Pancreas (tissue), 10 donors: ENCODE results near the gene NKAP. TPM values are rescaled to one million over a fixed set of nuclear protein-coding genes. Genes with fewer than 3 reads are reported as not detected.

Experiments
- ATAC-seq, 4 donors: fragments of 200-7000 bp; cut with Tn5 transposase; one replicate each; pipeline versions ENCODE4 v1.8.0 to v1.9.1; 2020; ENCODE audit warnings: mild to moderate bottlenecking in 4 of 4, moderate library complexity in 4 of 4
- DNase-seq, 6 donors: peaks; one replicate each; pipeline ENCODE4 v3.0.0-alpha.2; 2020
- FAIRE-seq: peaks from 2 replicates; lab custom pipeline; 2012; peaks lifted over from hg19 to GRCh38; lab: Jason Lieb, UNC
- H3K27ac ChIP-seq, 4 donors: fragments of 200-600 bp; sonication (generic); 1 replicate in 3 of 4; 2 replicates in 1 of 4; pipeline versions ENCODE4 v1.5.0 to v1.8.0; 2020
- H3K27me3 ChIP-seq, 4 donors: fragments of 200-600 bp; one replicate each; pipeline ENCODE4 v1.8.0; 2021
- H3K36me3 ChIP-seq, 3 donors: fragments of 200-600 bp; sonication (generic) in 1 of 3; one replicate each; pipeline versions ENCODE4 v1.5.0 to v1.8.0; 2020 to 2021
- H3K4me1 ChIP-seq, 3 donors: fragments of 200-600 bp; one replicate each; pipeline ENCODE4 v1.8.0; 2021
- H3K4me3 ChIP-seq, 4 donors: fragments of 200-600 bp; sonication (generic) in 2 of 4; one replicate each; pipeline versions ENCODE4 v1.5.0 to v1.8.0; 2020 to 2021
- H3K9me3 ChIP-seq, 4 donors: fragments of 200-600 bp; one replicate each; pipeline ENCODE4 v1.8.0; 2021
- WGBS, 2 donors: extraction: QIAGEN DNeasy Blood & Tissue Kit; methylation state at CpG; one replicate each; pipeline ENCODE4 v1.1.7; 2013; 5-methylcytosine and 5-hydroxymethylcytosine counted together
- intact Hi-C, 3 donors: fragments of 100-400 bp; cut with DNase I; formaldehyde crosslinking; loops; one replicate each; pipeline versions ENCODE4 v1.11.1 to v1.14.2; 2022
- polyA plus RNA-seq, 2 donors: library from polyadenylated mRNA; stranded (reverse); fragments of 200-250 nt; gene quantifications; one replicate each; pipeline ENCODE4 v1.2.3, GENCODE V29; 2013
- total RNA-seq, 6 donors: library from RNA; stranded (reverse); fragmentation: NEBNext Ultra II Directional in 4 of 6; extraction: Animal tissue kit (Norgen Biotek cat#: 25700) in 4 of 6; gene quantifications; one replicate each; pipeline versions ENCODE4 v1.2.1 to v1.2.4, GENCODE V29; 2021 to 2023
- TF ChIP-seq, protein P1 (sequence below), 4 donors: fragments of 200-600 bp; sonication (generic) in 3 of 4; IDR thresholded peaks; one replicate each; pipeline versions ENCODE4 v1.5.0 to v1.8.0; 2021; ENCODE audit warnings: antibody characterized with exemption in 4 of 4
- donor health status: healthy with polysubstance abuse.
- donor health status: DM: no; HTN: no; CAD: no; lungs with moderate emphysema.
- donor health status: DM: no; HTN: no; CAD: no.
- donor health status: control.
- donor health status: control.
- donor health status: Bipolar disorder and iron deficiency.
- donor health status: DM: yes; HTN: yes; CAD: no.
- donor health status: DM: no; HTN: no; CAD: no.
- donor health status: DM: no; HTN: no; CAD: no.
- donor health status: DM: yes; HTN: yes; CAD: no.

Gene NKAP
- total and polyA plus RNA-seq, 8 donors = 2.0 to 5.5 (median 3.3) TPM

DNA sequence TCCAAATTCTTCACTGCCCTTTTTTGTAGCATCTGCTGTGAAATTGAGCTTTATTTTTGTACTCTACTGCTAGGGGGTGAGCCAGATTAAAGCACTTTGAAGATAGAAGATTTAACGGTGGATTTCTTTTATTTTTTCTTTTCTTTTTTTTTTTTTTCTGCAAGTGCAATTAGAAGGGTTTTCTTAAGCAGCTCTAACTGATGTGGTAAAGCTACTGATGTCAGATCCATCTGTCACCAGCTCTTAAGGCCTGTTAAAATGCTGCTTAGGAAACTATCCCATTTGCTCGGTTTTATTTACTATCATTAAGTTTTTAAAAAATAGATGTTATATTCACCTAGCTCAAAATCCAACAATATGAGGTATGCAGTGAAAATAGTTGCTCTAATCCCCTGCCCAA, 64.8 kb downstream of the NKAP start:
- DNase-seq = no peak
- Histone ChIP-seq H3K27ac (no peak overlapping the region), H3K27me3 (no peaks in the 10 kb centered on the region), H3K9me3 (no peaks in the 10 kb centered on the region), H3K36me3 (no peaks in the 10 kb centered on the region), H3K4me3 (no peak overlapping the region), H3K4me1 (no peaks in the 10 kb centered on the region)
- no peak for ATAC-seq
- no peak for FAIRE-seq
- TF ChIP-seq, protein P1, sequence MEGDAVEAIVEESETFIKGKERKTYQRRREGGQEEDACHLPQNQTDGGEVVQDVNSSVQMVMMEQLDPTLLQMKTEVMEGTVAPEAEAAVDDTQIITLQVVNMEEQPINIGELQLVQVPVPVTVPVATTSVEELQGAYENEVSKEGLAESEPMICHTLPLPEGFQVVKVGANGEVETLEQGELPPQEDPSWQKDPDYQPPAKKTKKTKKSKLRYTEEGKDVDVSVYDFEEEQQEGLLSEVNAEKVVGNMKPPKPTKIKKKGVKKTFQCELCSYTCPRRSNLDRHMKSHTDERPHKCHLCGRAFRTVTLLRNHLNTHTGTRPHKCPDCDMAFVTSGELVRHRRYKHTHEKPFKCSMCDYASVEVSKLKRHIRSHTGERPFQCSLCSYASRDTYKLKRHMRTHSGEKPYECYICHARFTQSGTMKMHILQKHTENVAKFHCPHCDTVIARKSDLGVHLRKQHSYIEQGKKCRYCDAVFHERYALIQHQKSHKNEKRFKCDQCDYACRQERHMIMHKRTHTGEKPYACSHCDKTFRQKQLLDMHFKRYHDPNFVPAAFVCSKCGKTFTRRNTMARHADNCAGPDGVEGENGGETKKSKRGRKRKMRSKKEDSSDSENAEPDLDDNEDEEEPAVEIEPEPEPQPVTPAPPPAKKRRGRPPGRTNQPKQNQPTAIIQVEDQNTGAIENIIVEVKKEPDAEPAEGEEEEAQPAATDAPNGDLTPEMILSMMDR (IDR thresholded peaks at IDR 0.05) = no peak
- 60 to 73% methylated on average over 2 of the region's 2 CpGs for WGBS, 2 donors
- intact Hi-C loops = no loop called here

DNA sequence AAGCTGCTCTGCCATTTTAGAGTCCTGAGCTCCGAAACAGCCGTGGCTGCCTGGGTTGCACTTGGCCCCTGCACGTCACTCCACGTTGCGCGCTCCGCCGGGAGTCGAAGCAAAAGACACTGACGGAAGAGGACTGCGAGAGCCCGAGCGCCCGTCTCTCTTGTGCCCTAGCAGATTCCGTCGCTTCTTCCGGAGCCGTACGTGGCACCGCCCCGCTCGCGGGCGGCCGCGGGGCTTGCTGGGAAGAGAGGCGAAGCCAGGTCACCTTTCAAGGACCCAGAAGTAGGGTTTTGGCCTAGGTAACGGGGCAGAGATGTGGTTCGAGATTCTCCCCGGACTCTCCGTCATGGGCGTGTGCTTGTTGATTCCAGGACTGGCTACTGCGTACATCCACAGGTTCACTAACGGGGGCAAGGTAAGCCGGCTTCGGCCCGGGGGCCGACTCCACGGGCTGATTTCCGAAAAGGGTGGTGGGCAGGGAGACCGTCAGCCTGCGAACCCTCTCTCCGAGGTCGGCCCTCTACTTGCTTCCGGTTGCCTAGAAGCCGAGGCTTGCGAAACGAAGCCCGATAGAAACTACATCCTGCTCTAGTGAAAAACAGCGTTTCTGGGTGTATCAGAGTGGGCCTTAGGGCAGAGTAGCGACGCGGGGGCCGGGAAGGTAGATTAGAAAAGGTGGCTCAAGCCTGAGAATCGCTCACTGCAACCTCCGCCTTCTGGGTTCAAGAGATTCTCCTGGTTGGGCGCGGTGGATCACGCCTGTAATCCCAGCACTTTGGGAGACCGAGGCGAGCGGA, 71.8 kb downstream of the NKAP start, which contains the start of the genes NDUFA1 and RNF113A:
Gene NDUFA1 (plus strand): TSS at position 234 of the 797 bp plus-strand sequence. CDS start 80 bp downstream, at position 314.
Gene RNF113A (minus strand): TSS at position 135 of the 797 bp plus-strand sequence. CDS start 120 bp downstream, at position 15.
- intact Hi-C loops = no loop called here

DNA sequence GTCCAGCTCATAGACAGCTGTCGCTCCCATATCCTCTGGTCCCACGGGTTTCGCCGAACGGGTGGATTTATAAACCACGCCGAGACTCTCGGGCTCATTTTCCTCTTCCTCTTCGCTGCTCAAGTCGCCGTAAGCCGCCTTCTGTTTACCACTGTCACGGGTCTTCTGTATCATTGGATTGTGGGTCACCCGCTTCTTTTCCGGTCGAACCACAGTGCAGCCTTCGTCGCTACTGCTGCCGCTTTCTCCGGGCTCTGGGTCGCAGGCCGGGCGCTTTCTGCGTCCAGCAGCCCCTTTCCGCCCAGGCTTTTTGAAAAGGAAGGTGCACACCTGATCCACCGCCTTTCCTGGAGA, 72.3 kb downstream of the NKAP start:
- TF ChIP-seq, protein P1 (IDR thresholded peaks at IDR 0.05) = no peak
- ATAC-seq (peak; percentile 39 to 54 (median 50)), FAIRE-seq (no peak), DNase-seq (peak in 2 of 6 donors; percentile 20 to 25)
- H3K36me3 ChIP-seq = no peaks in the 10 kb centered on the region
- H3K9me3 ChIP-seq = no peaks in the 10 kb centered on the region
- 0 to 31% methylated on average over 26 of the region's 26 CpGs for WGBS, 2 donors
- peak overlapping the region; percentile 70 to 88 (median 82) for H3K27ac ChIP-seq
- no peaks in the 10 kb centered on the region for H3K4me1 ChIP-seq
- no peaks in the 10 kb centered on the region for H3K27me3 ChIP-seq
- peak overlapping the region; percentile 29 to 49 (median 43) for H3K4me3 ChIP-seq
- intact Hi-C loops = no loop called here

More for the DNA sequence above, 71.8 kb downstream of the NKAP start, which contains the start of the genes NDUFA1 and RNF113A:
- FAIRE-seq (no peak), DNase-seq (peak; percentile 84 to 92 (median 86)), ATAC-seq (peak; percentile 96 to 98 (median 97))
- Histone ChIP-seq H3K9me3 (no peaks in the 10 kb centered on the region), H3K27ac (peak within 1 kb of the TSS; percentile 70 to 88 (median 82)), H3K27me3 (no peaks in the 10 kb centered on the region), H3K36me3 (no peaks in the 10 kb centered on the region), H3K4me1 (no peaks in the 10 kb centered on the region), H3K4me3 (peak within 1 kb of the TSS; percentile 29 to 49 (median 43))
- TF ChIP-seq, protein P1 (IDR thresholded peaks at IDR 0.05) = no peak
- WGBS, 2 donors = 0 to 39% methylated on average over 62 of the region's 62 CpGs

Other genes starting within 250 kb of the NKAP start
- 1 to 10 TPM in 1 of 6 donors, under 1 TPM in 4, not detected in 1; 0.16 to 1.3 (median 0.46) TPM for gene SOWAHD, start 185.2 kb downstream of the NKAP start, total RNA-seq
- under 1 TPM; 0.19 to 0.30 TPM for gene SOWAHD, start 185.2 kb downstream of the NKAP start, polyA plus RNA-seq
- 1,000 to 10,000 TPM in 2 of 6 donors, 100 to 1,000 TPM in 4; 567 to 1,199 (median 972) TPM for gene RPL39, start 152.1 kb downstream of the NKAP start, total RNA-seq
- 1,000 to 10,000 TPM; 2,611 to 3,516 TPM for gene RPL39, start 152.1 kb downstream of the NKAP start, polyA plus RNA-seq
- gene UPF3B, start 90.8 kb downstream of the NKAP start, total RNA-seq = 1 to 10 TPM; 1.9 to 3.5 (median 3.0) TPM
- gene UPF3B, start 90.8 kb downstream of the NKAP start, polyA plus RNA-seq = 1 to 10 TPM; 6.8 to 8.6 TPM
- 10 to 100 TPM in 2 of 6 donors, 1 to 10 TPM in 4; 8.1 to 14.5 (median 9.3) TPM for gene RNF113A, start 72.0 kb downstream of the NKAP start, total RNA-seq
- 10 to 100 TPM in 1 of 2 donors, 1 to 10 TPM in 1; 9.9 to 14.1 TPM for gene RNF113A, start 72.0 kb downstream of the NKAP start, polyA plus RNA-seq
- gene NDUFA1, start 71.9 kb downstream of the NKAP start, total RNA-seq = 10 to 100 TPM; 28.8 to 47.2 (median 39.8) TPM
- gene NDUFA1, start 71.9 kb downstream of the NKAP start, polyA plus RNA-seq = 10 to 100 TPM; 82.3 to 87.1 TPM
- not detected for gene AKAP14, start 47.9 kb downstream of the NKAP start, total RNA-seq
- gene AKAP14, start 47.9 kb downstream of the NKAP start, polyA plus RNA-seq = not detected
- gene RHOXF2B, start 133.9 kb upstream of the NKAP start, total RNA-seq = not detected
- not detected for gene RHOXF2B, start 133.9 kb upstream of the NKAP start, polyA plus RNA-seq
- gene RHOXF1, start 172.2 kb upstream of the NKAP start, total RNA-seq = under 1 TPM in 1 of 6 donors, not detected in 5; 0.28 TPM
- gene RHOXF1, start 172.2 kb upstream of the NKAP start, polyA plus RNA-seq = 1 to 10 TPM in 1 of 2 donors, under 1 TPM in 1; 0.61 to 1.0 TPM
- gene RHOXF2, start 214.9 kb upstream of the NKAP start, total RNA-seq = under 1 TPM in 1 of 6 donors, not detected in 5; 0.19 TPM
- not detected for gene RHOXF2, start 214.9 kb upstream of the NKAP start, polyA plus RNA-seq